Measurements from ENCODE around the gene NME2.

NME2 gene

DNA sequence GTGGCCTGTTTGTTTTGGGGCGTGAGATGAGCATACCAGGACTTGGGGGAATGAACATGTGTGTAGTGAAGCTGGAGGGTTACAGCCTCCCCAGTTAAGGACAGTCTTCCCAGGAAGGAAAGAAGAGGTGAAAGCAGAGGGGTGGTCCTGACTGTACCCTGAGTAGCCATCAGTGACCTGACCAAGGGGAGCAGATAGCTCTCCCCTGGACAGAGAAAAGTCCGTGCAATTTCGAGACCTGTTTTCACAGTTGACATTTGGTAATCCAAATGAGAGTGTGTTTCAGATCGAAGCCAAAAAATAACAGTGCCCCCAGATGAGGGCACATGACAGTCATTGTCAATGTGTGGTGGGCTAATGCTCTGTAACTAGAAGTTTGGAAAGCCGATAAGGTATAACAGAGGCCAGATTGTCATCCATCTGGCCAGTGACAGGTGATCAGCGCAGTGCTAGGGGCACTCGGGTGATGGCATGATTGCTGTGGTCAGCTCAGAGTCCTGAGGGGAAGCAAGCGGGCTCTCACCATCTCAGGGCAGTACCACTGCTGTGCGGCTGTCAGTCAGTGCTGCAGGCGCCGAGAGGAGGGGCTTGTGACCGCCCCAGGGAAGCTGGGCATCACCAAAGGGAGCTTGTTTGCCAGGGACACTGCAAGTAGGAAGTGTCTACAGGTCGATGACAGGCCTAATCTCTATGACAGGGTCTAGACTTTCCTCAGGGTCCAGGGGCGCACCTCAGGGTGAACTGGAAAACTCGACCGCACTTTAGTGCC lies 1.1 kb upstream of the NME2 start:
- no peaks in the 10 kb centered on the region for H3K9me3 ChIP-seq (ENCODE audit: severe bottlenecking)
- peak overlapping the region; percentile 77 for H3K27ac ChIP-seq (ENCODE audit: poor library complexity, severe bottlenecking)
- H3K27me3 ChIP-seq (ENCODE audit: insufficient read depth, poor library complexity, severe bottlenecking) = no peaks in the 10 kb centered on the region
- peaks cover 62% of the 10 kb centered on the region for H3K36me3 ChIP-seq (ENCODE audit: low read depth)
- TF ChIP-seq, protein P1, sequence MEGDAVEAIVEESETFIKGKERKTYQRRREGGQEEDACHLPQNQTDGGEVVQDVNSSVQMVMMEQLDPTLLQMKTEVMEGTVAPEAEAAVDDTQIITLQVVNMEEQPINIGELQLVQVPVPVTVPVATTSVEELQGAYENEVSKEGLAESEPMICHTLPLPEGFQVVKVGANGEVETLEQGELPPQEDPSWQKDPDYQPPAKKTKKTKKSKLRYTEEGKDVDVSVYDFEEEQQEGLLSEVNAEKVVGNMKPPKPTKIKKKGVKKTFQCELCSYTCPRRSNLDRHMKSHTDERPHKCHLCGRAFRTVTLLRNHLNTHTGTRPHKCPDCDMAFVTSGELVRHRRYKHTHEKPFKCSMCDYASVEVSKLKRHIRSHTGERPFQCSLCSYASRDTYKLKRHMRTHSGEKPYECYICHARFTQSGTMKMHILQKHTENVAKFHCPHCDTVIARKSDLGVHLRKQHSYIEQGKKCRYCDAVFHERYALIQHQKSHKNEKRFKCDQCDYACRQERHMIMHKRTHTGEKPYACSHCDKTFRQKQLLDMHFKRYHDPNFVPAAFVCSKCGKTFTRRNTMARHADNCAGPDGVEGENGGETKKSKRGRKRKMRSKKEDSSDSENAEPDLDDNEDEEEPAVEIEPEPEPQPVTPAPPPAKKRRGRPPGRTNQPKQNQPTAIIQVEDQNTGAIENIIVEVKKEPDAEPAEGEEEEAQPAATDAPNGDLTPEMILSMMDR (IDR thresholded peaks at IDR 0.05; ENCODE audit: poor library complexity, severe bottlenecking) = no peak
- DNase-seq (ENCODE audit: low spot score) (no peak), ATAC-seq (ENCODE audit: low read depth) (no peak)
- peak overlapping the region; percentile 84 for H3K4me3 ChIP-seq (ENCODE audit: severe bottlenecking)
- no peaks in the 10 kb centered on the region for H3K4me1 ChIP-seq (ENCODE audit: insufficient read depth, poor library complexity, severe bottlenecking)

DNA sequence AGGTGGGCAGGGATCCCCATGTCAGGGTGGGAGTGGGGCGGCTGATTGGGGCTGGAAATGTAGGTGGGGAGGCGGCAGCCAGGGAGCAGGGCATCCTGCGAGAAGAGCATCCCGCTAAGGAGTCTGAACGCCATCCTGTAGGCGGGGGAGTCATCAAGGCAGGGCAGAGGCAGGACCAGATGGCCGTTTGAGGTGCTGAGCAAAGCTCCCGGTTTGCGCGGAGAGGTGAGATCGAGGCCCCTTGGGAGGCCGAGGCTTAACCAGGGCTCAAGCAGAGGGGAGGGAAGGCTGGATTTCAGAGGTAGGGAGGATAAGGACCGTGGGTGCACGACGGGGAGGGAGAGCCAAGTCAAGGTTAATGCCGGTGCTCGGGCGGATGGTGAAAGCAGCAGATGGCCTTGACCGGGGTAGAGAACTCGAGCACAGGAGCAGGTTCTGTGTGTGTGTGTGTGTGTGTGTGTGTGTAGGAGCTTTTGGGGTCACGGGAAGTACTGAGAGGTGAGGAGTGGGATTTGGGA lies 472 bp upstream of the NME2 start:
- Histone ChIP-seq H3K4me3 (ENCODE audit: severe bottlenecking) (peak overlapping the region; percentile 84), H3K27me3 (ENCODE audit: insufficient read depth, poor library complexity, severe bottlenecking) (no peaks in the 10 kb centered on the region), H3K9me3 (ENCODE audit: severe bottlenecking) (no peaks in the 10 kb centered on the region), H3K4me1 (ENCODE audit: insufficient read depth, poor library complexity, severe bottlenecking) (no peaks in the 10 kb centered on the region), H3K27ac (ENCODE audit: poor library complexity, severe bottlenecking) (peak overlapping the region; percentile 77), H3K36me3 (ENCODE audit: low read depth) (peaks cover 62% of the 10 kb centered on the region)
- DNase-seq (ENCODE audit: low spot score) = peak; percentile 64
- TF ChIP-seq, protein P1 (IDR thresholded peaks at IDR 0.05; ENCODE audit: poor library complexity, severe bottlenecking) = no peak
- peak; percentile 43 for ATAC-seq (ENCODE audit: low read depth)

DNA sequence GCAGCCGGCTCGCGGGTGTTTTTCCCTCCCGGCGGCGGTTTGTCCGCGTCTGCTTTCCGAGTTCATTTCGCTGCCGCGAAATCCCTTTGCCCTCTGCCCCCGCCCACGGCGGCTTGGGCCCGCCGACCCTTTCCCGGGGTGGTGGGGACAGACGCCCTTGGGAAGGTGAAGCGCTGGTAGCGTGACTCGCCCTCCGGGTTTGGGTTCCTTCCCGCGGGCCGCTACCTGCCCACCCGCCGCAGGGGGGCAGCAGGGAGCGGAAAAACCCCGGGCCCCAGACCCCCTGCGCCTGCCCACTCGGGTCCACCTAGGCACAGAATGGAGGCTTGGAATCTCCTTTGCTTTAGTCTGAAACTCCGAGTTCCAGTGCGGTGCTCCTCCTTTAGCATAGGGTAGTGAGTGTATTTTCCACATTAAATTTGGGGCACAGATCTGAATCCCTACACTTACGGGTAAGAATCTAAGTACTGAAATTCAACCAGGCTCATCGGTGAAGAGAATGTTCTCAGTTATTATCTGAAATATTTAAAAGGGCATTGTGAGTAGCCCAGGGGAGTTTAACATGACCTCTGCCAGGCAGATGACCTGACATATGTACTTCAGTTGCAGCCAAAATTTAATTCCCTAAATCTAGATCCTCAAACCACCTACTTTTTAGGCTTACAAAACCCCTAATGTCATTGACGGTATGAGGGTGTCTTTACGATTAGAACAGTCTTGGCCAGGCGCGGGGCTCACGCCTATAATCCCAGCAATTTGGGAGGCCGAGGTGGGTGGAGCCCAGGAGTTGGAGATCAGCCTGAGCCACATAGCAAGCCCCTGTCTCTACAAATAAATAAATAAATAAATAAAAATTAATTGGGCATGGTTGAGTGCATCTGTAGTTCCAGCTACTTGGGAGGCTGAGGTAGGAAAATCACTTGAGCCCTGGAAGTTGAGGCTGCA lies 1.0 kb downstream of the NME2 start:
- Histone ChIP-seq H3K27me3 (ENCODE audit: insufficient read depth, poor library complexity, severe bottlenecking) (no peaks in the 10 kb centered on the region), H3K4me3 (ENCODE audit: severe bottlenecking) (peak overlapping the region; percentile 84), H3K9me3 (ENCODE audit: severe bottlenecking) (no peaks in the 10 kb centered on the region), H3K27ac (ENCODE audit: poor library complexity, severe bottlenecking) (peak overlapping the region; percentile 77), H3K36me3 (ENCODE audit: low read depth) (peaks cover 63% of the 10 kb centered on the region), H3K4me1 (ENCODE audit: insufficient read depth, poor library complexity, severe bottlenecking) (no peaks in the 10 kb centered on the region)
- DNase-seq (ENCODE audit: low spot score) (no peak), ATAC-seq (ENCODE audit: low read depth) (peak; percentile 40; the same call in 2 of the 3 replicates)
- TF ChIP-seq, protein P1 (IDR thresholded peaks at IDR 0.05; ENCODE audit: poor library complexity, severe bottlenecking) = peak; percentile 91

DNA sequence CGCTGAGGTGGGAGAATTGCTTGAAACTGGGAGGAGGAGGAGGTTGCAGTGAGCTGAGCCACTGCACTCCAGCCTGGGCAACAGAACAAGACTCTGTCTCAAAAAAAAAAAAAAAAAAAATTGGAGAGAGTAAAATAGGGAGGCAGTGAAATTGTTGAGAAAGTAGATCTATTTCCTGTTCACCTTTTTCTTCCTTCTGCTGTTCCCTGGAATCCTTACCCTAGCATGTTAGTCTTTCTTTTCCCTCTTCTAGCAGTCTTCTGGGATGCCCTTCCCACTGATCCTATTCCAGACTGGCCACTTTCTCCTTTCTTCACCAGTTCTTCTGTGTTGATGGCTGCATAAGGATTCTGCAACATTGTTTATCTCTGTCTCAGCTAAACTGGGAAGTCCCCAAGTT lies 3.1 kb downstream of the NME2 start:
- DNase-seq (ENCODE audit: low spot score) (no peak), ATAC-seq (ENCODE audit: low read depth) (no peak)
- Histone ChIP-seq H3K4me3 (ENCODE audit: severe bottlenecking) (no peak overlapping the region), H3K36me3 (ENCODE audit: low read depth) (peaks cover 74% of the 10 kb centered on the region), H3K27me3 (ENCODE audit: insufficient read depth, poor library complexity, severe bottlenecking) (no peaks in the 10 kb centered on the region), H3K27ac (ENCODE audit: poor library complexity, severe bottlenecking) (no peak overlapping the region), H3K4me1 (ENCODE audit: insufficient read depth, poor library complexity, severe bottlenecking) (no peaks in the 10 kb centered on the region), H3K9me3 (ENCODE audit: severe bottlenecking) (no peaks in the 10 kb centered on the region)
- TF ChIP-seq, protein P1 (IDR thresholded peaks at IDR 0.05; ENCODE audit: poor library complexity, severe bottlenecking) = no peak

All from RWPE2 (cell line).